ENCODE data around the gene FAM234B. TPM values are rescaled to one million over a fixed set of nuclear protein-coding genes. Genes with fewer than 3 reads are reported as not detected.

The FAM234B gene
- total and polyA plus RNA-seq, 2 donors (not counting 1 experiment from before 2014, with no cell fraction given) = 2.6 to 8.2 TPM

DNA sequence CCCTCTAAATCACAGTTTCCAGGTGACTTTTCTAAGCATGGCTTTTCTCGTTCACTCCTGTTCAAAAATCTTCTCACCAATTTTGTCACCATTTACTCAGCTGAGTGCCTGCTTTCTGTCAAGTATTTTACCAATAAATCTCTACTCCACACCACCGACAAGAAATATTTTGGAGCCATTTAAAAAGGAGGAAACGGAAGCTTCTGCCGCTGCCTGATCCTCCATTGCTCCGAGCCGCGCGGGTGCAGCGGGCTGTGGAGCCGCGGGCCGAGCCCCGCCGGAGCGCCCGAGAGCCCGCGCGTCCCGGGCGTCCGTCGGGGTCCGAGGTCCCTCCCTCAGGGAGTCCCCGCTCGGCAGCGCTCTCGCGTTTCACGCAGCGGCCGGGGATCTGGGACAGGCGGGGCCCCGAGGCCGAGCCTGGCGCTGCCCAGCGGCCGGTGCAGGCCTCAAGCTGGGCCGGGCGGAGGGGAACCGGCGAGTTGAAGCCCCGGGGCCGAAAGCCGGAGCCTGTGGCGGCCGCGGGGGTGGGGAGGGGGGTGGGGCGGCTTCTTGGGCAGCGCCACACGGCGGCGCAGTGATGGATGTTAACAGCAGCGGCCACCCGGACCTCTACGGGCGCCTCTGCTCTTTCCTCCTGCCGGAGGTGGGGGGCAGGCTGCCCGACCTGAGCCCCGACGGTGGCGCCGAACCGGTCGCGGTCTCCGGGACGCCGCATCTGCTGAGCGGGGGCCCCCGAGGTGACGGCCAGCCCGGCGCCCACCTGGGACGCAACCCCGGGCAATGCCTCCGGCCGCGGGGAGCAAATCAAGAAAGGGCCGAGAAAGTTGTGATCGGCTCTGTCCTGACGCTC is 43.0 kb upstream of the FAM234B start:
- ATAC-seq (ENCODE audit: low read depth) (peak; percentile 8), DNase-seq (peak; percentile 74)
- H2AFZ ChIP-seq (ENCODE audit: insufficient read depth, low read depth, low read length, poor library complexity, severe bottlenecking) = peak overlapping the region; percentile 97
- Mint-ChIP-seq H3K4me3 (peak overlapping the region; percentile 92), H3K27ac (peak overlapping the region; percentile 80), H3K9me3 (ENCODE audit: insufficient read depth) (no peaks in the 10 kb centered on the region), H3K4me1 (peaks cover 29% of the 10 kb centered on the region), H3K27me3 (no peaks in the 10 kb centered on the region)
- POLR2A ChIA-PET = interaction anchor here (0.6 kb wide), 1 partner anchor 277 kb away, joined by 4 read pairs; no protein-coding TSS in a partner anchor
- H3K4me3 ChIP-seq (ENCODE audit: control extremely low read depth in 1 of 5, extremely low read depth in 1 of 5, insufficient read depth in 1 of 5, low read depth in 2 of 5, low read length in 4 of 5) = peak overlapping the region; percentile 63 to 92 (median 81)
- intact Hi-C loops (cut with micrococcal nuclease) = loop anchor here (1.0 to 5.0 kb wide), 10 partner anchors 43 to 644 kb away; partner anchors contain the start of genes BORCS5, DDX47, EMP1 and FAM234B
- peak overlapping the region; percentile 61 to 63 for H3K27ac ChIP-seq (ENCODE audit: low read length in 2 of 2)
- TF ChIP-seq, protein P1, sequence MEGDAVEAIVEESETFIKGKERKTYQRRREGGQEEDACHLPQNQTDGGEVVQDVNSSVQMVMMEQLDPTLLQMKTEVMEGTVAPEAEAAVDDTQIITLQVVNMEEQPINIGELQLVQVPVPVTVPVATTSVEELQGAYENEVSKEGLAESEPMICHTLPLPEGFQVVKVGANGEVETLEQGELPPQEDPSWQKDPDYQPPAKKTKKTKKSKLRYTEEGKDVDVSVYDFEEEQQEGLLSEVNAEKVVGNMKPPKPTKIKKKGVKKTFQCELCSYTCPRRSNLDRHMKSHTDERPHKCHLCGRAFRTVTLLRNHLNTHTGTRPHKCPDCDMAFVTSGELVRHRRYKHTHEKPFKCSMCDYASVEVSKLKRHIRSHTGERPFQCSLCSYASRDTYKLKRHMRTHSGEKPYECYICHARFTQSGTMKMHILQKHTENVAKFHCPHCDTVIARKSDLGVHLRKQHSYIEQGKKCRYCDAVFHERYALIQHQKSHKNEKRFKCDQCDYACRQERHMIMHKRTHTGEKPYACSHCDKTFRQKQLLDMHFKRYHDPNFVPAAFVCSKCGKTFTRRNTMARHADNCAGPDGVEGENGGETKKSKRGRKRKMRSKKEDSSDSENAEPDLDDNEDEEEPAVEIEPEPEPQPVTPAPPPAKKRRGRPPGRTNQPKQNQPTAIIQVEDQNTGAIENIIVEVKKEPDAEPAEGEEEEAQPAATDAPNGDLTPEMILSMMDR (IDR thresholded peaks at IDR 0.05) = peak; percentile 56
- TF ChIP-seq EZH2 (IDR thresholded peaks at IDR 0.05; ENCODE audit: borderline replicate concordance, insufficient read depth, low read depth, low read length, poor library complexity, severe bottlenecking) = no peak
- peaks cover 11 to 20% of the 10 kb centered on the region in 2 donors for H3K4me1 ChIP-seq (ENCODE audit: control insufficient read depth in 2 of 2, insufficient read depth in 2 of 2, low read length in 2 of 2)
- no peaks in the 10 kb centered on the region for H3K79me2 ChIP-seq (ENCODE audit: control insufficient read depth, insufficient read depth, low read length)
- CTCF ChIA-PET = interaction anchor here (0.6 to 3.1 kb wide), 3 partner anchors 101 to 211 kb away, joined by 3 to 12 read pairs (median 4); no protein-coding TSS in a partner anchor
- no peaks in the 10 kb centered on the region for H3K36me3 ChIP-seq (replicated peaks in 1 of 2; ENCODE audit: control extremely low read depth in 1 of 2, control insufficient read depth in 1 of 2, extremely low read depth in 1 of 2, insufficient read depth in 2 of 2, low read length in 1 of 2)
- H3K9me3 ChIP-seq (ENCODE audit: control extremely low read depth in 1 of 3, control insufficient read depth in 2 of 3, insufficient read depth in 1 of 3, low read length in 2 of 3) = no peaks in the 10 kb centered on the region
- no peaks in the 10 kb centered on the region for H4K20me1 ChIP-seq (ENCODE audit: control insufficient read depth, insufficient read depth, low read length, poor library complexity, severe bottlenecking)
- peak overlapping the region; percentile 98 for H3K4me2 ChIP-seq (replicated peaks; ENCODE audit: low read depth, low read length, poor library complexity, severe bottlenecking)
- peaks cover 0 to 3% (median 0%) of the 10 kb centered on the region in 4 experiments for H3K27me3 ChIP-seq (replicated peaks in 1 of 4; ENCODE audit: control extremely low read depth in 1 of 4, control insufficient read depth in 3 of 4, insufficient read depth in 4 of 4, low read length in 3 of 4)
- peak overlapping the region; percentile 80 for H3K9ac ChIP-seq (ENCODE audit: low read length)
- WGBS (ENCODE audit: insufficient coverage) = 2% methylated on average over 82 of the region's 82 CpGs

DNA sequence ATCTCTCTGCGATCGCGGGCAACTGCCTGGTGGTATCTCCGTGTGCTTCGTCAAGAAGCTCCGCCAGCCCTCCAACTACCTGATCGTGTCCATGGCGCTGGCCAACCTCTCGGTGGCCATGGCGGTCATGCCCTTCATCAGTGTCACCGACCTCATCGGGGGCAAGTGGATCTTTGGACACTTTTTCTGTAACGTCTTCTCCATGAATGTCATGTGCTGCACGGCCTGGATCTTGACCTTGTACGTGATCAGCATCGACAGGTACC is 42.5 kb upstream of the FAM234B start:
- no peaks in the 10 kb centered on the region for H3K9me3 Mint-ChIP-seq (ENCODE audit: insufficient read depth)
- no peaks in the 10 kb centered on the region for H3K79me2 ChIP-seq (ENCODE audit: control insufficient read depth, insufficient read depth, low read length)
- no peak overlapping the region for H3K27ac ChIP-seq (ENCODE audit: low read length in 2 of 2)
- H3K9me3 ChIP-seq (ENCODE audit: control extremely low read depth in 1 of 3, control insufficient read depth in 2 of 3, insufficient read depth in 1 of 3, low read length in 2 of 3) = no peaks in the 10 kb centered on the region
- peak overlapping the region; percentile 15 to 82 (median 67) for H3K4me3 ChIP-seq (ENCODE audit: control extremely low read depth in 1 of 5, extremely low read depth in 1 of 5, insufficient read depth in 1 of 5, low read depth in 2 of 5, low read length in 4 of 5)
- H3K4me3 Mint-ChIP-seq = peak overlapping the region; percentile 92
- ATAC-seq (ENCODE audit: low read depth) (no peak), DNase-seq (no peak)
- ChIA-PET POLR2A (no interaction called here), CTCF (interaction anchor here (1.7 to 3.1 kb wide), 2 partner anchors 101 to 210 kb away, joined by 4 to 12 read pairs; no protein-coding TSS in a partner anchor)
- no peak for TF ChIP-seq EZH2 (IDR thresholded peaks at IDR 0.05; ENCODE audit: borderline replicate concordance, insufficient read depth, low read depth, low read length, poor library complexity, severe bottlenecking)
- TF ChIP-seq, protein P1 (IDR thresholded peaks at IDR 0.05) = no peak
- no peaks in the 10 kb centered on the region for H3K27me3 Mint-ChIP-seq
- H3K9ac ChIP-seq (ENCODE audit: low read length) = peak overlapping the region; percentile 80
- peak overlapping the region; percentile 97 for H2AFZ ChIP-seq (ENCODE audit: insufficient read depth, low read depth, low read length, poor library complexity, severe bottlenecking)
- no peaks in the 10 kb centered on the region for H4K20me1 ChIP-seq (ENCODE audit: control insufficient read depth, insufficient read depth, low read length, poor library complexity, severe bottlenecking)
- peaks cover 0 to 3% (median 0%) of the 10 kb centered on the region in 4 experiments for H3K27me3 ChIP-seq (replicated peaks in 1 of 4; ENCODE audit: control extremely low read depth in 1 of 4, control insufficient read depth in 3 of 4, insufficient read depth in 4 of 4, low read length in 3 of 4)
- H3K4me1 ChIP-seq (ENCODE audit: control insufficient read depth in 2 of 2, insufficient read depth in 2 of 2, low read length in 2 of 2) = peaks cover 11 to 20% of the 10 kb centered on the region in 2 donors
- intact Hi-C loops (cut with micrococcal nuclease) = loop anchor here (1.0 to 5.0 kb wide), 6 partner anchors 84 to 644 kb away; partner anchors contain the start of genes BORCS5 and EMP1
- H3K36me3 ChIP-seq (replicated peaks in 1 of 2; ENCODE audit: control extremely low read depth in 1 of 2, control insufficient read depth in 1 of 2, extremely low read depth in 1 of 2, insufficient read depth in 2 of 2, low read length in 1 of 2) = no peaks in the 10 kb centered on the region
- 51% methylated on average over 16 of the region's 16 CpGs for WGBS (ENCODE audit: insufficient coverage)
- peak overlapping the region; percentile 83 for H3K27ac Mint-ChIP-seq
- peaks cover 29% of the 10 kb centered on the region for H3K4me1 Mint-ChIP-seq
- peak overlapping the region; percentile 98 for H3K4me2 ChIP-seq (replicated peaks; ENCODE audit: low read depth, low read length, poor library complexity, severe bottlenecking)
